ENCODE results near the gene TCERG1L. TPM values are rescaled to one million over a fixed set of nuclear protein-coding genes. Genes with fewer than 3 reads are reported as not detected.

TCERG1L gene
- total RNA-seq, 4 donors from 2014 or later = 0.41 TPM; not detected in 3

GRCh38 chr10:131050162-131050766 lies 261.3 kb downstream of the TCERG1L start:
- no peak overlapping the region for H3K4me3 ChIP-seq
- intact Hi-C loops (cut with DNase I; ENCODE audit: low total_unique reads) = no loop called here
- no peaks in the 10 kb centered on the region for H3K27me3 ChIP-seq

GRCh38 chr10:131049016-131049415 lies 262.5 kb downstream of the TCERG1L start:
- no peak overlapping the region for H3K4me3 ChIP-seq
- no peak for DNase-seq
- H3K27me3 ChIP-seq = no peaks in the 10 kb centered on the region
- H3K4me1 ChIP-seq = no peaks in the 10 kb centered on the region
- no peaks in the 10 kb centered on the region for H3K9me3 ChIP-seq
- no peak overlapping the region for H3K27ac ChIP-seq
- no peak for TF ChIP-seq CTCF (IDR thresholded peaks at IDR 0.05)
- no peak for TF ChIP-seq POLR2A (IDR thresholded peaks at IDR 0.05)
- intact Hi-C loops (cut with DNase I; ENCODE audit: low total_unique reads) = no loop called here
- no peaks in the 10 kb centered on the region for H3K36me3 ChIP-seq

More at GRCh38 chr10:131050162-131050766, 261.3 kb downstream of the TCERG1L start:
- no peak for DNase-seq
- Histone ChIP-seq H3K9me3 (no peaks in the 10 kb centered on the region), H3K27ac (no peak overlapping the region), H3K4me1 (no peaks in the 10 kb centered on the region), H3K36me3 (no peaks in the 10 kb centered on the region)
- TF ChIP-seq CTCF (IDR thresholded peaks at IDR 0.05) (no peak), POLR2A (IDR thresholded peaks at IDR 0.05) (no peak)

DNA sequence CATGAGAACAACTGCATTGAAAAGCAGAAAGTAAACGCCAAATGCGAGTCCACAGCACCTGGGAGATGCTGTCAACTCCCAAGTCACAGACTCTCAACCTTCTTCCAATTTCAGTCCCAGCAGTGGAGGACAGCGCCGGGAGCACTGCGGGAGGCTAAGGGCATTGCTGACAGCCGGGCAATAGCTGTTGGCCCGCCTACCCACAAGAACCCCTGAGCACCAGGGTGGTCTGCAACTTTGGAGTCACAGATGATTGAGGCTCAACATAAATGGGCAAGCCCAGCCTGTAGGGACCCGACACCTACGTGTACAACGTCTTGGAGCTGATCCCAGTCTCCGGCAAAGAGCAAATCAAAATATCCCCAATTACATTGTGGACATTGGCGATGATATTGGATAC lies 262.9 kb downstream of the TCERG1L start:
- no peaks in the 10 kb centered on the region for H3K9me3 ChIP-seq
- H3K27me3 ChIP-seq = no peaks in the 10 kb centered on the region
- no peak for DNase-seq
- no peak overlapping the region for H3K27ac ChIP-seq
- H3K4me3 ChIP-seq = no peak overlapping the region
- no peaks in the 10 kb centered on the region for H3K4me1 ChIP-seq
- no peaks in the 10 kb centered on the region for H3K36me3 ChIP-seq
- TF ChIP-seq POLR2A (IDR thresholded peaks at IDR 0.05) = no peak
- no peak for TF ChIP-seq CTCF (IDR thresholded peaks at IDR 0.05)
- intact Hi-C loops (cut with DNase I; ENCODE audit: low total_unique reads) = no loop called here

GRCh38 chr10:131047501-131047900 lies 264.0 kb downstream of the TCERG1L start:
- intact Hi-C loops (cut with DNase I; ENCODE audit: low total_unique reads) = no loop called here
- no peak overlapping the region for H3K27ac ChIP-seq
- H3K4me1 ChIP-seq = no peaks in the 10 kb centered on the region
- no peak overlapping the region for H3K4me3 ChIP-seq
- H3K9me3 ChIP-seq = no peaks in the 10 kb centered on the region
- DNase-seq = no peak
- TF ChIP-seq POLR2A (IDR thresholded peaks at IDR 0.05) (no peak), CTCF (IDR thresholded peaks at IDR 0.05) (no peak)
- no peaks in the 10 kb centered on the region for H3K27me3 ChIP-seq
- no peaks in the 10 kb centered on the region for H3K36me3 ChIP-seq

DNA sequence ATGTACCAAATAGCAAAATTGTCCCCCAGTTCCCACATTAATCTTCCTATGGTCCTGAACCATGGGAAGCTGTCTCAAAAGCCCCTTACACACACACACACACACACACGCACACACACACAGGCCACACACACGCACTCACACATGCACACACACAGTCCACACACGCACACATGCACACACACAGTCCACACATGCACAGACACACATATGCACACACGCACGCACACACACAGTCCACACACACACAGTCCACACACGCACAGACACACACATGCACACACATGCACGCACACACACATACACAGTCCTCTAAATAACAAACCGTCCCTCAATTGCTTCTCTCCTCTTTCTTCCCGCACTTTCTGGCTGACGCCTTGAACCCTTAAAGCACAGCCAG lies 265.3 kb downstream of the TCERG1L start:
- Histone ChIP-seq H3K36me3 (no peaks in the 10 kb centered on the region), H3K9me3 (no peaks in the 10 kb centered on the region), H3K4me1 (no peaks in the 10 kb centered on the region), H3K4me3 (no peak overlapping the region), H3K27me3 (no peaks in the 10 kb centered on the region), H3K27ac (no peak overlapping the region)
- no peak for DNase-seq
- intact Hi-C loops (cut with DNase I; ENCODE audit: low total_unique reads) = no loop called here
- TF ChIP-seq POLR2A (IDR thresholded peaks at IDR 0.05) (no peak), CTCF (IDR thresholded peaks at IDR 0.05) (no peak)
